GM12878 (cell line): Measurements from ENCODE around the gene PIEZO2. TPM values are rescaled to one million over a fixed set of nuclear protein-coding genes. Genes with fewer than 3 reads are reported as not detected.
A peak's percentile ranks its signal among the peaks of the same experiment; 100 is the strongest.

Source experiments
- ATAC-seq: fragments of 200-7000 bp; cut with Tn5 transposase; 3 replicates; pipeline ENCODE4 v1.9.1; 2020; ENCODE audit warnings: mild to moderate bottlenecking, moderate library complexity
- BruUV-seq: library from RNA; stranded (reverse); fragments of 400-500 nt; replicated peaks from 2 replicates; lab custom pipeline; 2021; lab: Mats Ljungman, UMichigan
- CTCF ChIA-PET: fragments of 300-600 bp; sonication (Branson Sonifier 250); formaldehyde crosslinking; extraction: SDS; loops from one replicate; lab custom pipeline; 2021; ENCODE audit warnings: inconsistent platforms; lab: Yijun Ruan, JAX
- POLR2A ChIA-PET: fragments of 350-600 bp; formaldehyde crosslinking; extraction: SDS; loops from one replicate; lab custom pipeline; 2021; ENCODE audit warnings: inconsistent platforms; lab: Charles Lee
- RAD21 ChIA-PET: fragments of 300-600 bp; sonication (Branson Sonifier 250); formaldehyde crosslinking; loops from one replicate; lab custom pipeline; 2023; ENCODE audit warnings: antibody characterized with exemption; ENCODE audit not compliant: unreplicated experiment; lab: Charles Lee
- SMC1A ChIA-PET: fragments of 300-600 bp; sonication (Branson Sonifier 250); formaldehyde crosslinking; loops from one replicate; lab custom pipeline; 2023; ENCODE audit not compliant: unreplicated experiment, uncharacterized antibody; lab: Charles Lee
- DNase-seq: peaks from one replicate; pipeline ENCODE4 v3.0.0-alpha.2; 2011; ENCODE audit warnings: low read depth, low spot score
- FAIRE-seq: peaks from 3 replicates; lab custom pipeline; 2011; peaks lifted over from hg19 to GRCh38; lab: Jason Lieb, UNC
- H2AFZ ChIP-seq: 2 replicates; pipeline ENCODE4 v1.6.0; 2011; ENCODE audit warnings: low read depth, low read length, control low read depth; ENCODE audit not compliant: control insufficient read depth
- H3K27ac ChIP-seq: 2 replicates; pipeline ENCODE4 v1.5.1; 2011; ENCODE audit warnings: control low read depth; ENCODE audit not compliant: control insufficient read depth, insufficient read depth
- H3K27me3 ChIP-seq, 2 experiments: replicated peaks in 1 of 2; 2 replicates each; pipeline versions ENCODE4 v1.6.0 to v1.6.1; 2011; ENCODE audit warnings: low read length in 1 of 2; ENCODE audit not compliant: control insufficient read depth in 2 of 2, insufficient read depth in 2 of 2
- H3K36me3 ChIP-seq, 2 experiments: 2 replicates each; pipeline ENCODE4 v1.5.1; 2011; ENCODE audit warnings: low read length in 1 of 2; ENCODE audit not compliant: control insufficient read depth in 2 of 2, insufficient read depth in 2 of 2
- H3K4me1 ChIP-seq: 2 replicates; pipeline ENCODE4 v1.6.1; 2011; ENCODE audit warnings: mild to moderate bottlenecking, low read length, moderate library complexity, mixed read lengths; ENCODE audit not compliant: control insufficient read depth, insufficient read depth
- H3K4me2 ChIP-seq: 2 replicates; pipeline ENCODE4 v1.6.0; 2011; ENCODE audit warnings: control low read depth; ENCODE audit not compliant: control insufficient read depth, insufficient read depth
- H3K4me3 ChIP-seq: fragments of 200-600 bp; sonication (generic); 2 replicates; pipeline ENCODE4 v1.5.1; 2016
- H3K79me2 ChIP-seq: 2 replicates; pipeline ENCODE4 v1.6.0; 2011; ENCODE audit warnings: low read length; ENCODE audit not compliant: control insufficient read depth, insufficient read depth
- H3K9ac ChIP-seq: 2 replicates; pipeline ENCODE4 v1.8.0; 2011; ENCODE audit warnings: low read length, control low read depth, mixed read lengths; ENCODE audit not compliant: control insufficient read depth, insufficient read depth
- H3K9me3 ChIP-seq: replicated peaks from 3 replicates; pipeline ENCODE4 v1.5.1; 2011; ENCODE audit warnings: mild to moderate bottlenecking, low read length; ENCODE audit not compliant: control insufficient read depth, insufficient read depth
- H4K20me1 ChIP-seq: 2 replicates; pipeline ENCODE4 v1.6.0; 2011; ENCODE audit not compliant: control insufficient read depth, insufficient read depth
- CBFB ChIP-seq: IDR thresholded peaks from 2 replicates; pipeline ENCODE4 v1.6.1; 2016; ENCODE audit warnings: antibody characterized with exemption, low read depth
- GATAD2B ChIP-seq: fragments of 450-650 bp; conservative IDR thresholded peaks from 2 replicates; pipeline ENCODE4 v1.6.1; 2017; ENCODE audit warnings: low read depth, mild to moderate bottlenecking, moderate library complexity
- IRF4 ChIP-seq: IDR thresholded peaks from 2 replicates; pipeline ENCODE4 v1.6.1; 2011; ENCODE audit warnings: low read depth, low read length
- MEF2A ChIP-seq: IDR thresholded peaks from 2 replicates; pipeline ENCODE4 v1.6.1; 2011; ENCODE audit warnings: low read depth, mild to moderate bottlenecking, low read length, moderate library complexity; ENCODE audit not compliant: insufficient read depth
- SMARCA5 ChIP-seq: fragments of 450-650 bp; IDR thresholded peaks from 2 replicates; pipeline ENCODE4 v1.6.1; 2017; ENCODE audit warnings: mild to moderate bottlenecking
- TAF1 ChIP-seq: IDR thresholded peaks from 2 replicates; pipeline ENCODE4 v1.6.1; 2011; ENCODE audit warnings: mild to moderate bottlenecking, low read depth, low read length, borderline replicate concordance
- WGBS: methylation state at CpG from one replicate; pipeline ENCODE4 v1.1.6; 2016; ENCODE audit warnings: low lambda C conversion rate; ENCODE audit not compliant: insufficient replicate concordance, insufficient coverage; ENCODE audit errors: missing lambda C conversion rate; 5-methylcytosine and 5-hydroxymethylcytosine counted together
- in situ Hi-C: fragments of 300-500 bp; cut with MboI; formaldehyde crosslinking; loops from 9 replicates; pipeline ENCODE4 v1.14.3; 2018; ENCODE audit warnings: mixed read lengths
- intact Hi-C: fragments of 100-400 bp; cut with micrococcal nuclease; formaldehyde crosslinking; loops from one replicate; pipeline ENCODE4 v1.14.2; 2022; ENCODE audit not compliant: unreplicated experiment
- polyA plus RNA-seq, 11 experiments: library from polyadenylated mRNA; depleted of rRNA in 4 of 11; unstranded in 6 of 11; stranded (reverse) in 5 of 11; fragments of >200 nt; fragmentation: Nextera tagmentation in 4 of 11; fragmentation: Illumina TruSeq in 1 of 11; extraction: Ambion mirVana in 4 of 11; extraction: Trizol in 1 of 11; gene quantifications; 1 replicate in 1 of 11; 2 replicates in 10 of 11; pipeline versions ENCODE4 v1.2.1 to v1.2.3, GENCODE V29; 2011 to 2016; ENCODE audit warnings: inconsistent platforms in 2 of 11, missing spikeins in 2 of 11, low read depth in 1 of 11
- total RNA-seq, 4 experiments: library from RNA; depleted of rRNA in 3 of 4; stranded (reverse); fragments of >200 nt in 3 of 4; fragmentation: Illumina TruSeq in 1 of 4; extraction: Trizol in 1 of 4; gene quantifications; 2 replicates each; pipeline versions ENCODE4 v1.2.1 to v1.2.3, GENCODE V29; 2013 to 2021

PIEZO2 gene
- total and polyA plus RNA-seq, 10 of the 15 experiments (the other 5 are each of a cell fraction or from before 2014, with no cell fraction given) = 6.7 to 42.3 (median 27.4) TPM

GRCh38 chr18:10927286-10927992 is 221.9 kb downstream of the PIEZO2 start:
- Histone ChIP-seq H3K4me2 (peak overlapping the region; percentile 81), H4K20me1 (no peaks in the 10 kb centered on the region), H2AFZ (no peak overlapping the region), H3K4me3 (peak overlapping the region; percentile 37; the same call in 1 of the 2 replicates), H3K9ac (peak overlapping the region; percentile 64), H3K36me3 (peaks cover 0 to under 1% of the 10 kb centered on the region in 2 experiments; a peak in 1 of 4 replicates), H3K27me3 (no peaks in the 10 kb centered on the region), H3K79me2 (peaks cover 8% of the 10 kb centered on the region), H3K4me1 (peaks cover 37% of the 10 kb centered on the region), H3K27ac (peak overlapping the region; percentile 96), H3K9me3 (no peaks in the 10 kb centered on the region; the same call in 1 of the 3 replicates)
- peak; percentile 0; the same call in 1 of the 2 replicates for TF ChIP-seq TAF1
- 0 out of 2 replicates have a peak, but pooled peaks have one; percentile 7 for TF ChIP-seq GATAD2B
- no peak for TF ChIP-seq IRF4
- TF ChIP-seq MEF2A = no peak
- 0 out of 2 replicates have a peak, but pooled peaks have one; percentile 20 for TF ChIP-seq SMARCA5
- 0 out of 2 replicates have a peak, but pooled peaks have one; percentile 12 for TF ChIP-seq CBFB
- WGBS = 85% methylated on average over 12 of the region's 12 CpGs
- peak; percentile 8 for ATAC-seq
- intact Hi-C loops = no loop called here
- DNase-seq = no peak
- BruUV-seq = TSS peak; percentile 93
- ChIA-PET POLR2A (interaction anchor here (0.6 to 3.1 kb wide), 13 partner anchors 12 to 223 kb away, joined by 3 to 14 read pairs (median 5); partner anchors contain the start of gene PIEZO2), RAD21 (interaction anchor here (0.7 to 4.5 kb wide), 24 partner anchors 9 to 227 kb away, joined by 3 to 38 read pairs (median 5); no protein-coding TSS in a partner anchor), CTCF (interaction anchor here (0.6 to 4.2 kb wide), 17 partner anchors 9 to 383 kb away, joined by 3 to 32 read pairs (median 4); no protein-coding TSS in a partner anchor), SMC1A (interaction anchor here (0.9 to 6.8 kb wide), 28 partner anchors 11 to 226 kb away, joined by 3 to 71 read pairs (median 5); no protein-coding TSS in a partner anchor)
- in situ Hi-C loops = loop anchor here (5.0 kb wide), 1 partner anchor 50 kb away; no protein-coding TSS in a partner anchor
- no peak for FAIRE-seq
